ENCODE data around the gene PHACTR4. TPM values are rescaled to one million over a fixed set of nuclear protein-coding genes. Genes with fewer than 3 reads are reported as not detected.
"Not testable (repeated sequence)": the region's sequence is repeated elsewhere in the genome, so short reads cannot be mapped to it uniquely, and the experiment has no call there.

Gene PHACTR4
- total RNA-seq, 2 experiments from 2014 or later = 16.3 to 17.2 TPM

GRCh38 chr1:28437924-28438699 is 68.6 kb downstream of the PHACTR4 start:
- CTCF ChIA-PET = interaction anchor here (0.9 kb wide), 1 partner anchor 33 kb away, joined by 5 read pairs; no protein-coding TSS in a partner anchor
- intact Hi-C loops (cut with micrococcal nuclease) = no loop called here
- no peak overlapping the region for H3K4me3 Mint-ChIP-seq
- no peaks in the 10 kb centered on the region for H3K27me3 Mint-ChIP-seq (ENCODE audit: low read depth)
- H3K4me1 Mint-ChIP-seq (ENCODE audit: low read depth) = peaks cover 29% of the 10 kb centered on the region
- H3K27ac Mint-ChIP-seq = peak overlapping the region; percentile 10
- H3K9me3 Mint-ChIP-seq = no peaks in the 10 kb centered on the region
- H3K36me3 Mint-ChIP-seq (ENCODE audit: low read depth) = no peaks in the 10 kb centered on the region
- peak; percentile 48 for DNase-seq

GRCh38 chr1:28439320-28439719 is 69.8 kb downstream of the PHACTR4 start:
- H3K27ac Mint-ChIP-seq = no peak overlapping the region
- intact Hi-C loops (cut with micrococcal nuclease) = loop anchor here (1.0 kb wide), 2 partner anchors 11 to 66 kb away; no protein-coding TSS in a partner anchor
- H3K4me3 Mint-ChIP-seq = no peak overlapping the region
- no peaks in the 10 kb centered on the region for H3K36me3 Mint-ChIP-seq (ENCODE audit: low read depth)
- no peak for DNase-seq
- H3K27me3 Mint-ChIP-seq (ENCODE audit: low read depth) = no peaks in the 10 kb centered on the region
- H3K9me3 Mint-ChIP-seq = no peaks in the 10 kb centered on the region
- H3K4me1 Mint-ChIP-seq (ENCODE audit: low read depth) = peaks cover 29% of the 10 kb centered on the region
- CTCF ChIA-PET = interaction anchor here (0.5 to 0.6 kb wide), 2 partner anchors 57 to 72 kb away, joined by 3 read pairs; no protein-coding TSS in a partner anchor

- Mint-ChIP-seq H3K4me3 (no peak overlapping the region), H3K9me3 (no peaks in the 10 kb centered on the region), H3K36me3 (ENCODE audit: low read depth) (no peaks in the 10 kb centered on the region), H3K27ac (no peak overlapping the region), H3K4me1 (ENCODE audit: low read depth) (peaks cover 29% of the 10 kb centered on the region), H3K27me3 (ENCODE audit: low read depth) (no peaks in the 10 kb centered on the region)
- no peak for DNase-seq
- intact Hi-C loops (cut with micrococcal nuclease) = no loop called here
- CTCF ChIA-PET = no interaction called here
These were observed 72.1 kb downstream of the PHACTR4 start for GRCh38 chr1:28441674-28442073.

- no peak overlapping the region for H3K27ac Mint-ChIP-seq
- H3K27me3 Mint-ChIP-seq (ENCODE audit: low read depth) = no peaks in the 10 kb centered on the region
- intact Hi-C loops (cut with micrococcal nuclease) = no loop called here
- H3K36me3 Mint-ChIP-seq (ENCODE audit: low read depth) = no peaks in the 10 kb centered on the region
- H3K4me3 Mint-ChIP-seq = no peak overlapping the region
- peaks cover 24% of the 10 kb centered on the region for H3K4me1 Mint-ChIP-seq (ENCODE audit: low read depth)
- CTCF ChIA-PET = interaction anchor here (0.6 to 1.1 kb wide), 2 partner anchors 34 to 129 kb away, joined by 3 to 4 read pairs; no protein-coding TSS in a partner anchor
- no peaks in the 10 kb centered on the region for H3K9me3 Mint-ChIP-seq
- DNase-seq = no peak
These were observed 74.0 kb downstream of the PHACTR4 start for GRCh38 chr1:28443550-28443949.

GRCh38 chr1:28447679-28448078 is 78.1 kb downstream of the PHACTR4 start:
- intact Hi-C loops (cut with micrococcal nuclease) = no loop called here
- CTCF ChIA-PET = no interaction called here

GRCh38 chr1:28448094-28448611 is 78.6 kb downstream of the PHACTR4 start:
- H3K36me3 Mint-ChIP-seq (ENCODE audit: low read depth); DNase-seq; intact Hi-C loops (cut with micrococcal nuclease); CTCF ChIA-PET; H3K4me3 Mint-ChIP-seq; H3K9me3 Mint-ChIP-seq; H3K27me3 Mint-ChIP-seq (ENCODE audit: low read depth): not testable (repeated sequence)
- Mint-ChIP-seq H3K27ac (peak overlapping the region; percentile 30), H3K4me1 (ENCODE audit: low read depth) (peaks cover 23% of the 10 kb centered on the region)

More at GRCh38 chr1:28447679-28448078, 78.1 kb downstream of the PHACTR4 start:
- DNase-seq = no peak
- Mint-ChIP-seq H3K27ac (no peak overlapping the region), H3K36me3 (ENCODE audit: low read depth) (no peaks in the 10 kb centered on the region), H3K9me3 (no peaks in the 10 kb centered on the region), H3K27me3 (ENCODE audit: low read depth) (no peaks in the 10 kb centered on the region), H3K4me1 (ENCODE audit: low read depth) (peaks cover 23% of the 10 kb centered on the region), H3K4me3 (no peak overlapping the region)

GRCh38 chr1:28449904-28450303 is 80.4 kb downstream of the PHACTR4 start:
- Mint-ChIP-seq H3K4me3 (no peak overlapping the region), H3K9me3 (no peaks in the 10 kb centered on the region), H3K27ac (peak overlapping the region; percentile 71), H3K36me3 (ENCODE audit: low read depth) (no peaks in the 10 kb centered on the region), H3K4me1 (ENCODE audit: low read depth) (peaks cover 26% of the 10 kb centered on the region), H3K27me3 (ENCODE audit: low read depth) (no peaks in the 10 kb centered on the region)
- CTCF ChIA-PET = interaction anchor here (0.7 kb wide), 1 partner anchor 150 kb away, joined by 3 read pairs; no protein-coding TSS in a partner anchor
- peak; percentile 86 for DNase-seq
- intact Hi-C loops (cut with micrococcal nuclease) = loop anchor here (1.0 to 2.0 kb wide), 3 partner anchors 11 to 202 kb away; no protein-coding TSS in a partner anchor

- Mint-ChIP-seq H3K4me1 (ENCODE audit: low read depth) (peaks cover 30% of the 10 kb centered on the region), H3K36me3 (ENCODE audit: low read depth) (no peaks in the 10 kb centered on the region), H3K4me3 (no peak overlapping the region), H3K9me3 (no peaks in the 10 kb centered on the region), H3K27me3 (ENCODE audit: low read depth) (no peaks in the 10 kb centered on the region), H3K27ac (peak overlapping the region; percentile 59)
- DNase-seq = no peak
- intact Hi-C loops (cut with micrococcal nuclease) = loop anchor here (1.0 to 2.0 kb wide), 3 partner anchors 11 to 202 kb away; no protein-coding TSS in a partner anchor
- CTCF ChIA-PET = no interaction called here
These were observed 81.0 kb downstream of the PHACTR4 start for GRCh38 chr1:28450561-28450960.

- Mint-ChIP-seq H3K27ac (no peak overlapping the region), H3K27me3 (ENCODE audit: low read depth) (no peaks in the 10 kb centered on the region), H3K9me3 (no peaks in the 10 kb centered on the region), H3K4me3 (no peak overlapping the region), H3K4me1 (ENCODE audit: low read depth) (peaks cover 33% of the 10 kb centered on the region), H3K36me3 (ENCODE audit: low read depth) (no peaks in the 10 kb centered on the region)
- intact Hi-C loops (cut with micrococcal nuclease) = loop anchor here (2.0 kb wide), 1 partner anchor 54 kb away; no protein-coding TSS in a partner anchor
- CTCF ChIA-PET = interaction anchor here (0.6 to 1.2 kb wide), 2 partner anchors 11 to 106 kb away, joined by 3 read pairs; no protein-coding TSS in a partner anchor
- DNase-seq = no peak
These were observed 81.5 kb downstream of the PHACTR4 start for GRCh38 chr1:28451011-28451410.

- CTCF ChIA-PET = no interaction called here
- intact Hi-C loops (cut with micrococcal nuclease) = no loop called here
These were observed 86.5 kb downstream of the PHACTR4 start for GRCh38 chr1:28456078-28456477.

GRCh38 chr1:28457678-28458077 is 88.1 kb downstream of the PHACTR4 start:
- Mint-ChIP-seq H3K27me3 (ENCODE audit: low read depth) (no peaks in the 10 kb centered on the region), H3K4me1 (ENCODE audit: low read depth) (peaks cover 18% of the 10 kb centered on the region), H3K4me3 (no peak overlapping the region), H3K36me3 (ENCODE audit: low read depth) (no peaks in the 10 kb centered on the region), H3K9me3 (no peaks in the 10 kb centered on the region), H3K27ac (no peak overlapping the region)
- CTCF ChIA-PET = interaction anchor here (1.1 kb wide), 1 partner anchor 28 kb away, joined by 3 read pairs; no protein-coding TSS in a partner anchor
- intact Hi-C loops (cut with micrococcal nuclease) = no loop called here
- DNase-seq = no peak

More at GRCh38 chr1:28456078-28456477, 86.5 kb downstream of the PHACTR4 start:
- Mint-ChIP-seq H3K36me3 (ENCODE audit: low read depth) (no peaks in the 10 kb centered on the region), H3K27me3 (ENCODE audit: low read depth) (no peaks in the 10 kb centered on the region), H3K4me1 (ENCODE audit: low read depth) (peaks cover 16% of the 10 kb centered on the region), H3K4me3 (no peak overlapping the region), H3K9me3 (no peaks in the 10 kb centered on the region), H3K27ac (peak overlapping the region; percentile 65)
- DNase-seq = peak; percentile 54

Data from activated naive CD4-positive, alpha-beta T cell treated with anti-CD3 and anti-CD28 coated beads for 36 hours (primary cell).